SK-N-MC (cell line): ENCODE results near the gene RCL1.
"Not testable (repeated sequence)": the region's sequence is repeated elsewhere in the genome, so short reads cannot be mapped to it uniquely, and the experiment has no call there.

ENCODE experiments used
- DNase-seq: peaks from one replicate; pipeline ENCODE4 v3.0.0-alpha.2; 2011; ENCODE audit warnings: low read depth, low spot score
- H3K27ac ChIP-seq: fragments of 200-600 bp; sonication (generic); 2 replicates; pipeline ENCODE4 v1.5.1; 2016; ENCODE audit warnings: mixed run types
- H3K36me3 ChIP-seq: fragments of 200-600 bp; sonication (generic); 2 replicates; pipeline ENCODE4 v1.6.1; 2017; ENCODE audit warnings: antibody characterized with exemption, low read length, mixed read lengths; ENCODE audit not compliant: insufficient read depth
- H3K4me3 ChIP-seq: fragments of 200-600 bp; sonication (generic); 2 replicates; pipeline ENCODE4 v1.5.1; 2016
- H3K9ac ChIP-seq: fragments of 200-600 bp; sonication (generic); 2 replicates; pipeline ENCODE4 v1.8.0; 2017; ENCODE audit warnings: mixed run types, mixed read lengths; ENCODE audit not compliant: insufficient read length
- H3K9me3 ChIP-seq: fragments of 200-600 bp; sonication (generic); 2 replicates; pipeline ENCODE4 v1.6.1; 2017; ENCODE audit warnings: low read depth, mild to moderate bottlenecking, antibody characterized with exemption, low read length, moderate library complexity, mixed read lengths
- EZH2 ChIP-seq: fragments of 200-600 bp; sonication (generic); IDR thresholded peaks from one replicate; pipeline ENCODE4 v1.6.1; 2017; ENCODE audit warnings: antibody characterized with exemption
- FOXP2 ChIP-seq: optimal IDR thresholded peaks from 2 replicates; pipeline ENCODE3; 2011; ENCODE audit warnings: mild to moderate bottlenecking, moderate library complexity; ENCODE audit not compliant: insufficient read depth; ENCODE audit errors: extremely low read length, control extremely low read depth
- POLR2AphosphoS5 ChIP-seq: IDR thresholded peaks from 2 replicates; pipeline ENCODE4 v1.6.1; 2012; ENCODE audit warnings: mild to moderate bottlenecking, low read depth, low read length, borderline replicate concordance

RCL1 gene

GRCh38 chr9:4793459-4794395 lies 983 bp downstream of the RCL1 start:
- no peak for DNase-seq
- peak overlapping the region; percentile 86 for H3K9ac ChIP-seq
- peak overlapping the region; percentile 97 for H3K4me3 ChIP-seq
- no peaks in the 10 kb centered on the region for H3K36me3 ChIP-seq
- H3K9me3 ChIP-seq: no peaks in the 10 kb centered on the region
- TF ChIP-seq POLR2AphosphoS5: no peak
- TF ChIP-seq EZH2: no peak
- peak; percentile 12 for TF ChIP-seq FOXP2
- H3K27ac ChIP-seq: no peak overlapping the region

DNA sequence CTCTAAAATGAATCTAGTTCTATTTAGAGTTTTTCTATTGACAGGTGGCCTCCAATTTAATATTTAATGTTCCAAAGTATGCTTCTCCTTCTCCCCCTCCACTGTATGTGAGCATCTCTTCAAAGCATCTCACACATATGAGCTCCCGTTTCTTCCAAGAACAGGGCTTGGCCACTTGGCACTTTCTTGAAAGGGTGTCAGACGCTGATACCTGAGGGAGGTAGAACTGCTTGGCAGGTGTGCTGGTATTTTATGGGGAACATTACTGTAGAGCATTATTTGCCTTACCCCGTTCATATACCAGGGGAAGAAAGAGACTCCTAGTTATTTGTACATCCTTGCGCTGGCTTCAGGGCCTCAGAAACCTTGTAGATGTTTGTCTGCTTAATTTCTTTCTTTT lies 1.9 kb downstream of the RCL1 start:
- no peak for TF ChIP-seq EZH2
- no peak for TF ChIP-seq FOXP2
- no peak for TF ChIP-seq POLR2AphosphoS5
- Histone ChIP-seq H3K36me3 (no peaks in the 10 kb centered on the region), H3K9ac (no peak overlapping the region), H3K4me3 (no peak overlapping the region), H3K9me3 (no peaks in the 10 kb centered on the region), H3K27ac (no peak overlapping the region)
- DNase-seq: no peak

GRCh38 chr9:4795108-4795507 lies 2.4 kb downstream of the RCL1 start:
- not testable (repeated sequence) for H3K9me3 ChIP-seq, H3K27ac ChIP-seq, H3K36me3 ChIP-seq, H3K4me3 ChIP-seq, H3K9ac ChIP-seq, DNase-seq

DNA sequence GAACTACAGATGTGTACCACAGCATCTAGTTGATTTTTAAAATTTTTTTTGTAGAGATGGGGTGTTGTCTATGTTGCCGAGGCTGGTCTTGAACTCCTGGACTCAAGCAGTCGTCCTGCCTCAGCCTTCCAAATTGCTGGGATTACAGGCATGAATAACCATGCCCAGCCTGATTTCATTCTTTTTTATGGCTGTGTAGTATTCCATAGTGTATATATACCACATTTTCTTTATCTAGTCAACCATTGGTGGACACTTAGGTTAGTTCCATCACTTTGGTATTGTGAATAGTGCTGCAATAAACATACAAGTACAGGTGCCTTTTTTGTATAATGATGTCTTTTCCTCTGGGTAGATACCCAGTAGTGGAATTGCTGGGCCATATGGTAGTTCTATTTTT lies 3.8 kb downstream of the RCL1 start:
- no peak for DNase-seq
- Histone ChIP-seq H3K9ac (no peak overlapping the region), H3K9me3 (no peaks in the 10 kb centered on the region), H3K27ac (no peak overlapping the region), H3K4me3 (no peak overlapping the region), H3K36me3 (no peaks in the 10 kb centered on the region)
- TF ChIP-seq EZH2: no peak
- TF ChIP-seq POLR2AphosphoS5: no peak
- no peak for TF ChIP-seq FOXP2

DNA sequence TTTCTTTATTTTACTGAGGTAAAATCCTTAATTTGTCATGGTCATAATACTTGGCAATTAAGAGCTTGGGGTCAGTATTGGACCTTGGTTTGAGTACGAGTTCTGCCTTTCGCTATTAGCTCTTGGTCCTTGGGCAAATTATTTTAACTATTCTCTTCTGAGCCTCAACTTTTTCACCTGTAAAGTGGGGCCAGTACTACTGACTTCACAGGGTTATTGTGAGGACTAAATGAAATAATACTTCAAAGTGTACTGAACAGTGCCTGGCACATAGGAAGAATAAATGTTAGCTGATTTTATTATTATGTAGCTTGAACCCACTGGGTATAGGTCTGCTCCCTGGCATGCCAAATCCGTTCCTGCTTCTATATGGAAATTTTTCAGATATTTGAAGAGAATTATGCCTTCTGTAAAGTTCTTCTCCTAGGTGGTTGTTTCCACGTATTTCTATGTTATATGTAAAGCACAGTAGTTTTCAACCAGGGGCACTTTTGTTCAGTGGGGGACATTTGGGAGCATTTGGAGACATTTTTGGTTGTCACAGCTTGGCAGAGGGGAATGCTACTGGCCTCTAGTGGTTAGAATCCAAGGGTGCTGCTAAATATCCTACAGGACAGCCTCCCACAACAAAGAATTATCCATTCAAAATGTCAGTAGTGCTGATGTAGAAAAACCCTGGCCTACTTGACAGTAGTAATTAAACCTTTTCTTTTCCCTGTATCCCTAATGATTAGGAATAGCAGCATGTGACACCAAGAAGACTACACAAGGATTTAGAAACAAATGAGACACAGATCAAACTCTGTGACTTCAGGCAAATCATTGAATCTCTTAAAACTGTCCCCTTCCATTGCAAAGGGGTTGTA lies 4.5 kb downstream of the RCL1 start:
- Histone ChIP-seq H3K36me3 (no peaks in the 10 kb centered on the region), H3K9ac (no peak overlapping the region), H3K9me3 (no peaks in the 10 kb centered on the region), H3K27ac (no peak overlapping the region; the same call in 1 of the 2 replicates), H3K4me3 (no peak overlapping the region)
- DNase-seq: no peak
- TF ChIP-seq POLR2AphosphoS5 (no peak), EZH2 (no peak), FOXP2 (no peak)

- no peaks in the 10 kb centered on the region for H3K36me3 ChIP-seq
- no peaks in the 10 kb centered on the region for H3K9me3 ChIP-seq
- H3K4me3 ChIP-seq: peak overlapping the region; percentile 14; the same call in 1 of the 2 replicates
- H3K27ac ChIP-seq: peak overlapping the region; percentile 52; the same call in 1 of the 2 replicates
- TF ChIP-seq POLR2AphosphoS5 (no peak), FOXP2 (no peak), EZH2 (no peak)
- DNase-seq: no peak
- no peak overlapping the region for H3K9ac ChIP-seq
These were observed 5.1 kb downstream of the RCL1 start for GRCh38 chr9:4797854-4798150.

DNA sequence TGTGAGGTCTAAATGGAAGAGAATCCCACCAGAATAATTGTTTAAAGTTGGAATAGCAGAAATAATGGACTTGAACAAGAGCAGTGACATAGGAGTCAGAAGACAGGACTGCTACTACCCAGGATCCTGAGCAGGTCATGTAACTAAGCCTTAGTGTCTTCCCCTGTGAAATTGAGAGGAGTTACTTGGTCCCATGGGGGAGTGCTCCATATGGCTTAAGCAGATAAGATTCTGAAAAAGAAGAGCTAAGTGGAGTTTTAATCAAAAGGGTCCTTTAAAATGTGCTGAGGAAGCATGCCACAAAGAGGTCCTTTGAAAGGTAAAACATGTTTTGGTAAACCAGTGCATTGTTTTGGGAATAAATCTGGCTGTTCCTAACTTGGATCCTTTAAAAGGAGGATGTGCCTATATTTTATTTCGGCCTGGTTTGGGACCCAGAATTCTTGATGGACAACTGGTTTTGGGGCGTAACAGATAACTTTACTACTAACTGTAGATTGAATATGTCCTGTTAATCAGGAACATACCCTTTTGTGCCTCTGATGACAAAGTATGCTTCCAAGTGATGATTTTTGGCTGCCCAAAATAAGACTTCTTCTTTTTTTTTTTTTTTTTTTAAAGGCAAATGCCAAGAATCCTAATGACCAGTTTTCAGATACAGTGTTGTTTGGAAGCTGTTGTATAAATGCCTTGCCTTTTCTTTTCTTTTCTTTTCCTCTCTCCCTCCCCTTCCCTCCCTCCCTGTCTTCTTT lies 5.7 kb downstream of the RCL1 start:
- Histone ChIP-seq H3K36me3 (no peaks in the 10 kb centered on the region), H3K9me3 (no peaks in the 10 kb centered on the region), H3K27ac (peak overlapping the region; percentile 52; the same call in 1 of the 2 replicates), H3K4me3 (peak overlapping the region; percentile 14; the same call in 1 of the 2 replicates), H3K9ac (no peak overlapping the region)
- no peak for TF ChIP-seq FOXP2
- no peak for DNase-seq

DNA sequence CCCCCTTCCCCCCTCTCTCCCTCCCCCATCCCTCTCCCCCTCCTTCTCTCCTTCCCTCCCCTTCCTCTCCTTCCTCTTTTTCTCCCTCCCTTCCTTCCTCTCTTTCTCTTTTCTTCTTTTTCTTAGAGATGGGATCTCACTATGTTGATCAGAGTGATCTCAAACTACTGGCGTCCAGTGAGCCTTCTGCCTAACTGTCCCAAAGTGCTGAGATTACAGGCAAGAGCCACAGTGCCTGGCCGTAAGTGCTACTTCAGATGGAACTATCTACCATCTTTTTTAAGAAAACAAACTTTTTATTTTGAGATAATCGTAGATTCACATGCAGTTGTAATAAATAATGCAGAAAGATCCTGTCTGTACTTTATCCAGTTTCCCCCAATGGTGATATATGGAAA lies 6.3 kb downstream of the RCL1 start:
- H3K9ac ChIP-seq: no peak overlapping the region
- H3K36me3 ChIP-seq: no peaks in the 10 kb centered on the region
- H3K4me3 ChIP-seq: no peak overlapping the region
- no peak overlapping the region for H3K27ac ChIP-seq
- DNase-seq: no peak
- H3K9me3 ChIP-seq: no peaks in the 10 kb centered on the region
- TF ChIP-seq POLR2AphosphoS5 (no peak), FOXP2 (no peak), EZH2 (no peak)
